ENCODE data around the gene UGCG.

- TF ChIP-seq CTCF (IDR thresholded peaks at IDR 0.05; ENCODE audit: low read depth, low read length), result no peak
- no peak for TF ChIP-seq MAX (IDR thresholded peaks at IDR 0.05; ENCODE audit: low read depth, low read length)
- TF ChIP-seq POLR2A (IDR thresholded peaks at IDR 0.05; ENCODE audit: extremely low read depth, insufficient read length), result no peak
Measured at GRCh38 chr9:111900151-111900857, 3.7 kb downstream of the UGCG start.

Measured in NB4 (cell line).